ENCODE measurements around the gene ZNF133.
"Not testable (repeated sequence)": the region's sequence is repeated elsewhere in the genome, so short reads cannot be mapped to it uniquely, and the experiment has no call there.

GRCh38 chr20:18275960-18276359 lies 12.4 kb upstream of the ZNF133 start:
- not testable (repeated sequence) for TF ChIP-seq CTCF (IDR thresholded peaks at IDR 0.05); EZH2 (IDR thresholded peaks at IDR 0.05; ENCODE audit: borderline replicate concordance, insufficient read depth, low read depth, low read length, poor library complexity, severe bottlenecking)
